CD4-positive, alpha-beta T cell treated with Interleukin-4 for 4 hours (primary cell): ENCODE data around the gene CDHR4.
"Not testable (repeated sequence)": the region's sequence is repeated elsewhere in the genome, so short reads cannot be mapped to it uniquely, and the experiment has no call there.

Experiments
- DNase-seq: peaks from one replicate; pipeline ENCODE4 v3.0.0-alpha.2; 2020

The CDHR4 gene

DNA sequence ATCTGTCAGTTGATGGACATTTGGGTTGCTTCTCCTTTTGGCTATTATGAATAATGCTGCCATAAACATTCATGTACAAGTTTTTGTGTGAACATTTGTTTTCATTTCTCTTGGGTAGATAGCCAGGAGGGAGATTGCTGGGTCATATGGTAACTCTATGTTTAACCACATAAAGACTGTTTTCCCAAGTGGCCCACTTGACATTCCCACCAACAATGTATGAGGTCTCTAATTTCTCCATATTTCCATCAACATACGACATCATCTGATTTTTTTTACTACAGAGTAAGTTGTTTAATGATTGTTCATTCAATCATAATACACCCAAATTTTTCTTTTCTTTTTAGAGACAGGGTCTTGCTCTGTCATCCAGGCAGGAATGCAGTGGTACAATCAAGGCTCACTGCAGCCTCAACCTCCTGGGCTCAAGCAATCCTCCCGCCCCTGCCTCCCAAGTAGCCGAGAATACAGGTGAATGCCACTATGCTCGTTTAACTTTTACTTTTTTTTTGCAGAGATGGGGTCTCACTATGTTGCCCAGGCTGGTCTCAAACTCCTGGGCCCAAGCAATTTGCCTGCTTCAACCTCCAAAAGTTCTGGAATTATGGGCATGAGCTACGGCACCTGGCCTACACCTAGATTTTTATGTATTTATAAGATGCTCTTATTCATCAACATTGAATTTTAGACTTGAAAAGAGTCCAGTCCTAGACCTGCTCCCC is 20.2 kb downstream of the CDHR4 start:
- no peak for DNase-seq

DNA sequence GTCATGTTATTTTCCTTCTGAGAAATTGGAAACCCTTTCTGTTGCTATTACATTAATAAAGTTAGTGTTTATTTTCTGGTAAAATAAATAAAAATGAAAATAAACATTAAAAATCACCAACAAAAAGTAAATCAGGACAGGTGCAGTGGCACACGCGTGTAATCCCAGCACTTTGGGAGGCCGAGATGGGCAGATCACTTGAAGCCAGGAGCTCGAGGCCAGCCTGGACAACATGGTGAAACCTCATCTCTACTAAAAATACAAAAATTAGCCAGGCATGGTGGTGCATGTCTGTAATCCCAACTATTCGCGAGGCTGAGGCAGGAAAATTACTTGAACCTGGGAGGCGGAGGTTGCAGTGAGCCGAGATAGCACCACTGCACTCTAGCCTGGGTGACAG is 23.6 kb downstream of the CDHR4 start:
- DNase-seq: not testable (repeated sequence)

DNA sequence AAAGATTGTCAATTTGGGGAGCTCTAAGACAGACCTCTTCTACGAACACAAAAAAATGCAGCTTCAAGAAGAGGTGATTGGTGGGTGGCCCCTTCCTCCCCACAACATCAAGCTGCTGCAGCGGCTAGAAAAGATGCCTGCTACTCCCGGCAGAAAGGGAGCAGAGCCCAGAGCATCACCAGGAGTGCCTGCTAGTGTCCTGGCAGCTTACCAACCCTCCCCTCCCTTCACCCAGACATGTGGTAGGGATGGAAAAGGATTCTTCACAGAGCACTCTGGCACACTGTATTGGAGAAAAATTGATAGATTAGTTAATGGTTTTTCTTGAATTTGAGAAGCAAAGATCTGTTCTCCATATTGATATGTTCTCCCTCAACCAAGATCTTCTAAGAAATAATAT is 24.1 kb downstream of the CDHR4 start:
- no peak for DNase-seq

DNA sequence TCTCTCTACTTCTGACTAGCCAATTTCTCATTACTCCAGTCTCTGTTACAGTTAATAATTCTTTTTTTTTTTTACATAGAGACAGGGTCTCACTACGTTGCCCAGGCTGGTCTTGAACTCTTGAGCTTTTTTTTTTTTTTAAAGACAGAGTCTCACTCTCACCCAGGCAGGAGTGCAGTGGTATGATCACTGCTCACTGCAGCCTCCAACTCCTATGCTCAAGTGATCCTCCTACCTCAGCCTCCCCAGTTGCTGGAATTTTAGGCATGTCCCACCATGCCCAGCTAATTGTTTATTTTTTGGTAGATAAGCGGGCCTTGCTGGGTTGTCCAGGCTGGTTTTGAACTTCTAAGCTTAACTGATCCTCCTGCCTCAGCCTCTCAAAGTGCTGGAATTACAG is 27.0 kb downstream of the CDHR4 start:
- DNase-seq: no peak

DNA sequence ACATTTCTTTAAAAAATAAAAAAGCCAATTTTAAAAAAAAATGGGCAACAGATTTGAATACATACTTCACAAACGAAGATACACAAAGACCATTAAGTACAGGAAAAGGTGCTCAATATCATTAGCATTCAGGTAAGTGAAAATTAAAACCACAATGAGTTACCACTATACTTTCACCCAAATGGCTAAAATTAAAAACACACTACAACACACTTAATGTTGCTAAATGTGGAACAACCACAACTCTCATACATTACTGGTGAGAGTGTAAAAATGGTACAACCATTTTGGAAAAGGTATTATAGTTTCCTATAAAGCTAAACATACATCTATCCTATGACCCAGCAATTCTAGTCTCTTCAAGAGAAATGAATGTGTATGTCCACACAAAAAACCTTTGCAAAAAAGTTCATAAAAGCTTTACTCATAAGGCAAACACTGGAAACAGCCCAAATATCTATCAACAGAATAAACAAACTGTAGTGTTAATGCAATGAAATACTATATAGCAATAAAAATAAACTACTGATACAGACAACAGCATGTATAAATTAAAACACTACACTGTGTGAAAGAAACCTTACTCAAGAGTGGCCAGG is 28.2 kb downstream of the CDHR4 start:
- DNase-seq: no peak

DNA sequence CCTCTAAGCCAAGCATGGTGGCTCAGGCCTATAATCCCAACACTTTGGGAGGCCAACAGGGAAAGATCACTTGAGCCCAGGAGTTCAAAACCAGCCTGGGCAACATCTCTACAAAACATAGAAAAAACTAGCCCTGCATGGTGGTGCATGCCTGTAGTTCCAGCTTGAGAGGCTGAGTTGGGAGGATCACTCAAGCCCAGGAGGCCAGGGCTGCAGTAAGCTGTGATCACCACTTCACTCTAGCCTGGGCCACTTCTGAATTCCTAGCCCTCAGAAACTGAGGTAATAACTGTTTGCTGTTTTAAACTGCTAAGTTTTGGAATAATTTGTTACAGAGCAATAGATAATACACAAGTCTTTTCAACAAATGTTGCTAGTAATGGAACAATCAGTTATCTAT is 29.7 kb downstream of the CDHR4 start:
- no peak for DNase-seq

DNA sequence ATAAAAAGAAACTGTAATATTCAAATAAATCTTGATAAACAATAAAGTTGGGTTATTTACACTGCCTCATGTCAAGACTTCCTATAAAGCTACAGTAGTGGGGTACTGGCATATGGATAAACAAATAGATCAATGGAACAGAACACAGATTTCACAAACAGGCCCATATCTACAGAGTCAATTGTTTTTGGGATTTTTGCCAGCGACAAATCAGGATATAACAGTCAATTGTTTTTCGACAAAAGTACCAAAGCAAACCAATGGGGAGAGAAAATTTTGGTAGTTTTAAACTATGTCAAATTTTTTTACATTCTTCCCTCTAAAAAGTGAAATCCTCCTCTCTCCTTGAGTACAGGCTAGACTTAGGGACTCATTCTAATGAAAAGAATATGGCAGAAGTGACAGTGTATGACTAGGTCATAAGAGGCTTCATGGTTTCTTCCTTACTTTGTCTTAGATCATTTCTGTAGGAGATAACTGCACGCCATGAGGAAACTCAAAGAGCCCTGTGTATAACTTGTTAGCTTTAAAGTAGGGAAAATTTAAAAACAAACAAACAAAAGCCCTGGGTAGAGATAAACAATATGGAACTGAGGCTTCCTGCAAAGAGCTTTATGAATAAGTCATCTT is 30.3 kb downstream of the CDHR4 start:
- DNase-seq: no peak

DNA sequence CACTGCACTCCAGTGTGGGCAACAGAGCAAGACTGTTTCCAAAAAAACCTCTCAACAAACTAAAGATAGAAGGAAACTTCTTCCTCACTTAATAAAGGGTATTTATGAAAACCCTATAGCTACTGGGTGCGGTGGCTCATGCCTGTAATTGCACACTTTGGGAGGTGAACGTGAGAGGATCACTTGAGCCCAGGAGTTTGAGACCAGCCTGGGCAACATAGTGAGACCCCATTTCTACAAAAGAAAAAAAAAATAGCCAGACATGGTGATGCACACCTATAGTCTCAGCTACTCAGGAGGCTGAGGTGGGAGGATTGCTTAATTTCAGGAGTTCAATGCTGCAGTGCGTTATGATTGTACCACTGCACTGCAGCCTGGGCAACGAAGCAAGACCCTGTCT is 35.7 kb downstream of the CDHR4 start:
- no peak for DNase-seq

DNA sequence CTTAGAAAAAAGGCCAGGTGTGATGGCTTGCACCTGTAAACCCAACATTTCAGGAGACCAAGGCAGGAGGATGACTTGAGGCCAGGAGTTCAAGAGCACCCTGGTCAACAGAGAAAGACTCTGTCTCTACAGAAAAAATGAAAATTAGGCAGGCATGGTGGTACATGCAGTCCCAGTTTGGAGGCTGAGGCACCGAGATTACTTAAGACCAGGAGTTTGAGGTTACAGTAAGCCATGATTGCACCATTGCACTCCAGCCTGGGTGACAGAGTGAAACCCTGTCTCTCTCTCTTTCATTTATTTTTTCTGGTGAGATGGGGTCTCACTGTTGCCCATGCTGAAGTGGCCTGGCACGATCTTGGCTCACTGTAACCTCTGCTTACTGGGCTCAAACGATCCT is 38.0 kb downstream of the CDHR4 start:
- no peak for DNase-seq

DNA sequence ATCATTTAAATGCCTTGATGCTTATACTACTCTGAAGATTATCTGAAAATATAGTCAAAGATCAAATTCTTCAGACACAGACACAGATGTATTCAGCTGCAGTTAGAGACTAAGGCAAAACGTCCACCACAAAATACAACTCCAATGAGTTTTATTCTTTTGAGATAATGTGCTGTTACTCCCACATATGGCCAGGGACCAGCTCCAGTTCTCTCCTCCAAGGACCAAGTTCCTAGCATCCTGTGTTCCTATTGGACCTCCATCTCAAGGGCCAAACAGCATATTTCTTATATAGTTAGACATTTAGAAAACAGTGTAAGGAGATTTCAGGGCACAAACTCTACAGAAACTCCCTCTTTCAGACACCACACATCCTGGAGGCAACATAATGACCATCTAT is 40.4 kb downstream of the CDHR4 start:
- no peak for DNase-seq

DNA sequence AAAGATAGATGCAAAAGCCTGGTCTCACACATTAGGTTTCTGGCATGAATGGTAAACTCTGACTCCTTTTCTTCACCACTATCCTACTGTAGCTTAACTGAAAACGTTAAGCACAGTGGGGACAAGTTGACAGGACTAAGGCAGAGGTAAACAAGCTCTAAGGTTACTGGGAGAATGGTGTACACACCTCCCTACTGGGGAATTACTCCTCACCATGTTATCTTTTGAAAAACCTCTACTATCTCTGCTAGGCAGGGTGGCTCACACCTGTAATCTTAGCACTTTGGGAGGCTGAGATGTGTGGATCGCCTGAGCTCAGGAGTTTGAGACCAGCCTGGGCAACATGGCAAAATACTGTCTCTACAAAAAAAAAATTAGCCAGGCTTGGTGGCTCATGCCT is 42.5 kb downstream of the CDHR4 start:
- no peak for DNase-seq

DNA sequence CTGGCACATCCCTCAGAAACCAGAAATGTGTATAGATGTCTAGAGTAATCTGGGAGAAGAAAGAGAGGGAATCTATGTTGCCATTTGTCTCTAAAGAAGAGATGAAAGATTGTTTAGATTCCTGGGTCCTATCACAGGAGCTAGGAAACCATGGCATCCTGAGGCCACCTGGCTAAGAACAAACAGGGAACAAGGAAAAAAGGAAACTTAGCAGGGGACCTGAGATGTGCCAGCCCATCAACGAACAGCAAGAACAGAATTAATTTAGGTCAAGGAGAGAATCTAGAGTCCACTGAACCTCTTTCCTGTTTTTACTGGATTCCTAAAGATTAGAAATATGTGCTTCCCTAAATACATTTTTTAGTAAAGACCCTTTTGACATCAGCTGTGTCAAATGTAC is 43.6 kb downstream of the CDHR4 start:
- no peak for DNase-seq

DNA sequence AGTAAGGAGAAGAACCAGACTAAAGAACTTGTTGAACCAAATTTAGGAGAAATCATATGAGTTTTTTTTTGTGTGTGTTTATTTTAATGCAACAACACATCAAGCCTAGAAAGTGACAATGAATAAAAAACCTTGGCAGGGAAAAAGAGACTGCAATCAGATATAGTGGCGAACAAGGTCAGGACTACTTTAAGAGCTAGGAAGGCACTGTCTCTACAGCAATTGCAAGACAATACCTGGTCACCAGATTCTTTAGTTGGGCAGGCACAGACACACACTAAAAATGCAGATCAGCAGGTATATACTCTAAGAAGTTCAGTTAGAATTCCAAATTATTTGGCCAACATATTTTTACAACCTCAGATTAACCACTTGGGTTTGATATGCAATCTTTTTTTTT is 45.1 kb downstream of the CDHR4 start:
- DNase-seq: no peak

DNA sequence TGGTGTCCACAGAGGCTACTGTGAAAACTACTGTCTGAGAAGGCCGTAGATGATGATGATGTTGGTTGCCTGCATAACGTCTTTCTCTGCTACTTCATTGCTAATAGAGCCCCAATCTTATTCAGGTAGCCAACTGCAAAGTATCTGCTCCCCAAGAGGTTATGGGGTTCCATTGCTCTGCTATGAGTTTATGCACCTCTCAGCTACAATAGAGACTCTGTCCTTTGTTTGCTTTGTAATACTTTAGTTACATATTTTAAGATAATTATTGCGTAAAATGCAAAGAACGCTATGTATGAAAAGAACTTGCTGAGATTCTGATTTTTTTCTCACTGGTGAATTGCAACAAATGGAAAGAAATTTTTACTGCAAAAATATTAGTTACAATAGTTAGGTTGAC is 48.2 kb downstream of the CDHR4 start:
- DNase-seq: no peak

DNA sequence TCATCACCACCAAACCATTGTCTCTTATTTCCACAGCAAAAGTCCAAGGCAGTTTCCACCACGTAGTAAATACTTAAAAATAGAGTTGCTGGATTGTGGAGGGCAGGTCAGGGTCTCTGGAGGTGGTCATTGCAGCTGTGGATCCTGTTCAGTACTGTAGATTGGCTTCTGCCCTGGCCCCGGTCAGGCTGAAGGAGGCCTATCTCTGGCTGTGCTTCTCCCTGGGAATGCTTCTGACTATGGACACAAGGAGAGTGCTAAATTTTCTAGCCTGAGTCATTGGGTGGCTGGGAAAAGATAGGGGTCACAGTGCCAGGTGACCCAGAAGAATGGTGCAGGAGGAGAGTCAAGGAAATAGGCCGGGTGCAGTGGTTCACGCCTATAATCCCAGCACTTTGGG is 49.6 kb downstream of the CDHR4 start:
- no peak for DNase-seq

DNA sequence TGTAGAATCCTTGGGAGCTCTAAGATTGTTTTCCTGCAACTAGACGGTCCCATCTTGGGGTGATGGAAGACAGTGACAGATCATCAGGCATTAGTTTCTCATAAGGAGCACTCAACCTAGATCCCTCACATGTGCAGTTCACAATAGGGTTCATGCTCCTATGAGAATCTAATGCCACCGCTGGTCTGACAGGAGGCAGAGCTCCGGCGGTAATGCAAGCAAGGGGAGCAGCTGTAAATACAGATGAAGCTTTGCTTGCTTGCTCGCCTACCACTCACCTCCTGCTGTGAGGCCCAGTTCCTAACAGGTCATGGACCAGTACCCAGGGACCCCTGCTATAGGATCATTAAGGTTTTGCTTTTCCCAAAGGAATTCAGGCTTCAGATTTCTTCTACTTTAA is 50.8 kb downstream of the CDHR4 start:
- DNase-seq: not testable (repeated sequence)

DNA sequence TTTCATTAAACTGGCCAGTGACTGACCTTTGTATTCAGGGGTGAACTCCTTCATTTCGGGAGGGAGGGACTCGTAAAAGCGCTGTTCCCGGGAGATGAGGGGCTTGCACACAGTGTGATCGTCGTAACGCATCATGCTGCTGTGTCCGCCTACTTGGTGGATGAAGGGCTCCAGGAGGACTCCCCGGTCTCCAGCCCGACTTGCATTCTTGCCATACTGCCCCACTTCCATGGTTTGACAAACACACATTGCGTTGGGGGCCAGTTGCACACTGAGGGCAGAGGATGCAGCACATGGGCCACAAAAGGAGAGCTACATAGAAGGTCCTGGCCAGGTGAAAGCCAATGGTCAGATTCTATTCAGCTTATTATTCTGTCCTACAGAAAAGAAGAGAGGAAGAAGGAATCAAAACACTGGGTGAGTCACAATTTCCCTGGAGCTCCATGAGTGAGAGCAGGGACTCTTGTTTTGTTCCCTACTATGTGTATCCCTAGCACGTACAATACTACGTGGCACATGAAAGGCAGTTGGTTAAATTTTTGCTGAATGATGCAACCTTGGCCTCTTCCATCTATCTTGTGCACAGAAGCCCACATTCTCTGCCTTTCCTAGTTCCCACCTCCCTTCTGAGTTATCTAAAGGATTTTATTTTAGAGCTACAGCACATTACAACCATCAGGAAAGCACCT is 51.7 kb downstream of the CDHR4 start:
- DNase-seq: no peak

DNA sequence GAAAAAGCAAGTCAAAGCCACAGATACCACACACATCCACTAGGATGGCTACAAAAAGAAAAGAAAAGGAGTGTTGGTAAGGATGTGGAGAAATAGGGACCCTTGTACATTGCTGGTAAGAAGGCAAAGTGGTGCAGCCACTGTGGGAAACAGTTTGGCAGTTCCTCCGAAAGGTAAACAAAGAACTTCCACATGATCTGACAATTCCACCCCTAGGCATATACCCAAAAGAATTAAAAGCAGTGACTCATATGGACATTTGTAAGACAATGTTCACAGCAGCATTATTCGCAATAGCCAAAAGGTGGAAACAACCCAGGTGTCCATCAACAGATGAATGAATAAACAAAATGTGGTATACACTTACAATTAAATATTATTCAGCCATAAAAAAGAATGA is 53.7 kb downstream of the CDHR4 start:
- DNase-seq: no peak
